ENCODE results near the gene MRPL41. TPM values are rescaled to one million over a fixed set of nuclear protein-coding genes. Genes with fewer than 3 reads are reported as not detected.

The MRPL41 gene
- total and polyA plus RNA-seq, 2 of the 13 experiments (the other 11 are each of a cell fraction or from before 2014, with no cell fraction given), result 20.9 to 54.0 TPM

DNA sequence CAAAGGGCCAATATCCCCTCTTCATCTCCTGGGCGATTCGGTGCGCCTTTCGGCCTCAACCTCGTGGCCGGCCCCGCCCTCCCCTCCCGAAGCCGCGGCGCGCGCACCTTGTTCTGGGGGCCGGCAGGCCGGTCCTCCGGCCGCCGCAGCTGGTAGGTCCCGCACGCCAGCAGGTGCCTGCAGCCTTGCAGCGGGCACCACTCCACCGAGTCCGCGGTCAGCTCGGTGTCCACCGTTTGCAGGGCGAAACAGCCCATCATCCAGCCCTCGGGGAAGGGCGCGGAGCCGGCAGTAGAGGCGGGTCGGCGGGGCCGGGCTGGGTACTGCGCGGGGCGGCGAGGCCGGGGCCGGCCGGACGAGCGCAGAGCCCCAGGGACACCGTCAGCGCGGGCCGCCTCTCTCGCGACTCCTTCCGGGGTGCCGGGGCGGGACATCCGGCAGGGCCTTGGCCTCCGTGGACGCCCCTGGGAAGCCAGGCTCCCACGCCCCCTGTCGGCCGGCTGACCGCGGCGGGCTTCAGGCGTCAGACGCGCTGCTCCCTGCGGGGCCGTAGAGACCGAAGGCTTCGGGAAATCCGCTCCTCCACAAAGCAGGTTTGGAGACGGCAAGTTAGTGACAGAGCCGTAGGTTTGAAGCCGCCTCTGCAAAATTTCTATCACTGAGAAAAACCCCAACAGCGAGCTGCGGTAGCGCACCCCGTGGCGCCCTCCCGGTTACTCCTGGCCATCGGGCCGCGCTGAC is 27.0 kb downstream of the MRPL41 start, which contains the start of gene DPH7 (continued):
- TF ChIP-seq RFXANK (CRISPR knock-in tag; IDR thresholded peaks at IDR 0.05) (0 out of 2 replicates have a peak, but pooled peaks have one; percentile 60), PRDM4 (CRISPR knock-in tag; IDR thresholded peaks at IDR 0.05; ENCODE audit: borderline replicate concordance) (no peak), TOPORS (CRISPR knock-in tag; IDR thresholded peaks at IDR 0.05) (peak; percentile 43; the same call in 1 of the 2 replicates), MIER2 (CRISPR knock-in tag; IDR thresholded peaks at IDR 0.05) (no peak), SRY (CRISPR knock-in tag; IDR thresholded peaks at IDR 0.05) (peak; percentile 56; the same call in 1 of the 2 replicates), RBM22 (optimal IDR thresholded peaks at IDR 0.05; ENCODE audit: low read length) (no peak), HOXA3 (CRISPR knock-in tag; IDR thresholded peaks at IDR 0.05) (peak; percentile 89), ZNF775 (CRISPR knock-in tag; IDR thresholded peaks at IDR 0.05; ENCODE audit: borderline replicate concordance) (no peak), ZNF850 (CRISPR knock-in tag; conservative IDR thresholded peaks at IDR 0.05) (no peak), TP53 (CRISPR knock-in tag; conservative IDR thresholded peaks at IDR 0.05) (0 out of 2 replicates have a peak, but pooled peaks have one; percentile 21), BCL6 (CRISPR knock-in tag; IDR thresholded peaks at IDR 0.05) (peak; percentile 29; the same call in 1 of the 2 replicates), ARID5B (CRISPR knock-in tag; IDR thresholded peaks at IDR 0.05) (no peak; the same call in 1 of the 2 replicates), ZBTB3 (CRISPR knock-in tag; IDR thresholded peaks at IDR 0.05; ENCODE audit: borderline replicate concordance, low read depth) (no peak), RXRB (CRISPR knock-in tag; IDR thresholded peaks at IDR 0.05; ENCODE audit: borderline replicate concordance) (0 out of 2 replicates have a peak, but pooled peaks have one; percentile 47), TAF15 (IDR thresholded peaks at IDR 0.05; ENCODE audit: low read depth, low read length, poor library complexity, severe bottlenecking) (no peak), MTA3 (CRISPR knock-in tag; IDR thresholded peaks at IDR 0.05) (no peak), KDM1A (CRISPR knock-in tag; IDR thresholded peaks at IDR 0.05) (no peak), MXI1 (IDR thresholded peaks at IDR 0.05; ENCODE audit: borderline replicate concordance, low read depth, low read length) (peak; percentile 76; the same call in 2 of the 3 replicates), ZNF780A (CRISPR knock-in tag; IDR thresholded peaks at IDR 0.05) (peak; percentile 76; the same call in 1 of the 2 replicates)
- TF ChIP-seq, protein P1, sequence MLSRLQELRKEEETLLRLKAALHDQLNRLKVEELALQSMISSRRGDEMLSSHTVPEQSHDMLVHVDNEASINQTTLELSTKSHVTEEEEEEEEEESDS (CRISPR knock-in tag; IDR thresholded peaks at IDR 0.05; ENCODE audit: borderline replicate concordance), result no peak

Measured in HepG2 (cell line).